Ovary (tissue), 3 donors: ENCODE measurements around the gene SFXN5.

ENCODE experiments used
- POLR2A ChIP-seq: fragments of 450-650 bp; IDR thresholded peaks from one replicate; pipeline ENCODE4 v1.6.1; 2017; ENCODE audit warnings: antibody characterized with exemption, mild to moderate bottlenecking, moderate library complexity
- TF ChIP-seq, protein P1 (sequence below), 3 donors: fragments of 450-650 bp in 2 of 3; fragments of 200-600 bp in 1 of 3; IDR thresholded peaks; one replicate each; pipeline versions ENCODE4 v1.5.1 to v1.8.0; 2016 to 2022; ENCODE audit warnings: antibody characterized with exemption in 3 of 3, mild to moderate bottlenecking in 1 of 3
- donor health status: DM: no; HTN: no; CAD: no.

DNA sequence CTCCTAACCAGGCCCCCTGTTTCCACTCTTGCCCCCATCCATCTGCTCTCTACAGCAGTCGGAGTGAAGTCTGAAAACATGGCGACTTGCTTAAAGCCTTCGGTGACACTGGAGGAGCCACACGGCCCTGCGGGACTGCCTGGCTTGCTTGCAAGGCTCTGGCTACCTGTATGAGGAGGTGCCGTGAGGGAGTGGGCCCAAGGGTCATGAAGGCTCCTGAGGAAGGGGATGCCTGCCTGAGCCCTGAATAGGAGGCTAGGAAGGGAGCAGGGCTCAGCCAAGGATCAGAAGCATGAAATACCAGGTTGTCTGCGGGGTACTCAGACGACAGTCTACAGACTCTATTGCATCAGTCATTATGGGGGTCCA lies 78.8 kb downstream of the SFXN5 start:
- TF ChIP-seq, protein P1, sequence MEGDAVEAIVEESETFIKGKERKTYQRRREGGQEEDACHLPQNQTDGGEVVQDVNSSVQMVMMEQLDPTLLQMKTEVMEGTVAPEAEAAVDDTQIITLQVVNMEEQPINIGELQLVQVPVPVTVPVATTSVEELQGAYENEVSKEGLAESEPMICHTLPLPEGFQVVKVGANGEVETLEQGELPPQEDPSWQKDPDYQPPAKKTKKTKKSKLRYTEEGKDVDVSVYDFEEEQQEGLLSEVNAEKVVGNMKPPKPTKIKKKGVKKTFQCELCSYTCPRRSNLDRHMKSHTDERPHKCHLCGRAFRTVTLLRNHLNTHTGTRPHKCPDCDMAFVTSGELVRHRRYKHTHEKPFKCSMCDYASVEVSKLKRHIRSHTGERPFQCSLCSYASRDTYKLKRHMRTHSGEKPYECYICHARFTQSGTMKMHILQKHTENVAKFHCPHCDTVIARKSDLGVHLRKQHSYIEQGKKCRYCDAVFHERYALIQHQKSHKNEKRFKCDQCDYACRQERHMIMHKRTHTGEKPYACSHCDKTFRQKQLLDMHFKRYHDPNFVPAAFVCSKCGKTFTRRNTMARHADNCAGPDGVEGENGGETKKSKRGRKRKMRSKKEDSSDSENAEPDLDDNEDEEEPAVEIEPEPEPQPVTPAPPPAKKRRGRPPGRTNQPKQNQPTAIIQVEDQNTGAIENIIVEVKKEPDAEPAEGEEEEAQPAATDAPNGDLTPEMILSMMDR (IDR thresholded peaks at IDR 0.05) = no peak
- TF ChIP-seq POLR2A = no peak
